Testis (tissue), 3 donors: ENCODE measurements around the gene MYO19. TPM values are rescaled to one million over a fixed set of nuclear protein-coding genes. Genes with fewer than 3 reads are reported as not detected.

Experiments used
- DNase-seq: peaks from one replicate; pipeline ENCODE4 v3.0.0-alpha.2; 2019
- H3K27ac ChIP-seq, 2 donors: fragments of 200-600 bp; sonication (generic); one replicate each; pipeline ENCODE4 v1.5.1; 2019
- H3K27me3 ChIP-seq: fragments of 200-600 bp; sonication (generic); one replicate; pipeline ENCODE4 v1.5.1; 2019
- H3K36me3 ChIP-seq: fragments of 200-600 bp; sonication (generic); one replicate; pipeline ENCODE4 v1.5.1; 2017; ENCODE audit warnings: low read depth; ENCODE audit errors: missing control alignments
- H3K4me1 ChIP-seq: fragments of 200-600 bp; sonication (generic); one replicate; pipeline ENCODE4 v1.5.1; 2019
- H3K4me3 ChIP-seq, 2 donors: fragments of 200-600 bp; sonication (generic); one replicate each; pipeline ENCODE4 v1.5.1; 2017 to 2019
- H3K9me3 ChIP-seq: fragments of 200-600 bp; sonication (generic); one replicate; pipeline ENCODE4 v1.5.1; 2017
- CTCF ChIP-seq, 3 experiments: fragments of 450-650 bp in 2 of 3; fragments of 200-600 bp in 1 of 3; sonication (generic) in 1 of 3; IDR thresholded peaks; one replicate each; pipeline ENCODE4 v1.5.1; 2016 to 2019; ENCODE audit warnings: antibody characterized with exemption in 3 of 3, mild to moderate bottlenecking in 2 of 3, moderate library complexity in 1 of 3
- POLR2A ChIP-seq: fragments of 450-650 bp; IDR thresholded peaks from one replicate; pipeline ENCODE4 v1.6.1; 2017; ENCODE audit warnings: antibody characterized with exemption, mild to moderate bottlenecking, moderate library complexity
- WGBS, 2 donors: methylation state at CpG; one replicate each; pipeline ENCODE4 v1.1.5; 2018; 5-methylcytosine and 5-hydroxymethylcytosine counted together
- intact Hi-C: fragments of 100-400 bp; cut with DNase I; formaldehyde crosslinking; loops from one replicate; pipeline ENCODE4 v1.15.1; 2023; ENCODE audit warnings: low total_unique reads
- polyA plus RNA-seq: library from polyadenylated mRNA; stranded (reverse); fragments of 350-450 nt; fragmentation: Illumina TruSeq; extraction: RNeasy Lipid Tissue Mini Kit (QIAGEN cat#74804); gene quantifications from one replicate; pipeline ENCODE4 v1.2.3, GENCODE V29; 2014; ENCODE audit warnings: low read depth, low replicate concordance; ENCODE audit not compliant: insufficient read depth
- total RNA-seq, 2 donors: library from RNA; depleted of rRNA; stranded (reverse); fragments of >200 nt; gene quantifications; one replicate each; pipeline ENCODE4 v1.2.3, GENCODE V29; 2016

Gene MYO19
- total and polyA plus RNA-seq, 3 donors from 2014 or later: 52.2 to 163 (median 128) TPM

- Histone ChIP-seq H3K4me1 (no peaks in the 10 kb centered on the region), H3K4me3 (no peak overlapping the region), H3K36me3 (no peaks in the 10 kb centered on the region), H3K9me3 (no peaks in the 10 kb centered on the region), H3K27me3 (no peaks in the 10 kb centered on the region), H3K27ac (no peak overlapping the region)
- DNase-seq: no peak
- TF ChIP-seq CTCF (IDR thresholded peaks at IDR 0.05): no peak
- no peak for TF ChIP-seq POLR2A
- intact Hi-C loops: no loop called here
- WGBS, 2 donors: 72 to 80% methylated on average over 3 of the region's 3 CpGs
These were observed 39.5 kb downstream of the MYO19 start for GRCh38 chr17:36495076-36495578.

- TF ChIP-seq POLR2A (no peak), CTCF (IDR thresholded peaks at IDR 0.05) (no peak)
- Histone ChIP-seq H3K27ac (no peak overlapping the region), H3K4me1 (no peaks in the 10 kb centered on the region), H3K36me3 (no peaks in the 10 kb centered on the region), H3K9me3 (no peaks in the 10 kb centered on the region), H3K4me3 (no peak overlapping the region), H3K27me3 (no peaks in the 10 kb centered on the region)
- DNase-seq: no peak
- intact Hi-C loops: no loop called here
- 80 to 84% methylated on average over 5 of the region's 5 CpGs for WGBS, 2 donors
These were observed 40.0 kb downstream of the MYO19 start for GRCh38 chr17:36494674-36495073.

- TF ChIP-seq POLR2A: no peak
- TF ChIP-seq CTCF (IDR thresholded peaks at IDR 0.05): no peak
- Histone ChIP-seq H3K27me3 (no peaks in the 10 kb centered on the region), H3K4me1 (no peaks in the 10 kb centered on the region), H3K27ac (no peak overlapping the region), H3K4me3 (no peak overlapping the region), H3K9me3 (no peaks in the 10 kb centered on the region), H3K36me3 (no peaks in the 10 kb centered on the region)
- intact Hi-C loops: no loop called here
- WGBS, 2 donors: 79 to 86% methylated on average over 1 of the region's 1 CpG
- no peak for DNase-seq
These were observed 40.7 kb downstream of the MYO19 start for GRCh38 chr17:36493956-36494355.

- peaks cover 11% of the 10 kb centered on the region for H3K4me1 ChIP-seq
- peak within 1 kb of the TSS; percentile 74 to 85 for H3K4me3 ChIP-seq
- H3K27me3 ChIP-seq: no peaks in the 10 kb centered on the region
- peak; percentile 98 for DNase-seq
- H3K36me3 ChIP-seq: no peaks in the 10 kb centered on the region
- peak within 1 kb of the TSS; percentile 64 to 86 for H3K27ac ChIP-seq
- 1 to 2% methylated on average over 26 to 72 of the region's 73 CpGs for WGBS, 2 donors
- intact Hi-C loops: no loop called here
- no peaks in the 10 kb centered on the region for H3K9me3 ChIP-seq
- TF ChIP-seq POLR2A (no peak), CTCF (IDR thresholded peaks at IDR 0.05) (peak in 1 of 3 experiments; percentile 30)
These were observed 48.2 kb downstream of the MYO19 start, which contains the start of gene ZNHIT3 for GRCh38 chr17:36486204-36487194. Gene ZNHIT3, plus strand, starts transcription at chr17:36486681. Its CDS starts 19 bp downstream, at chr17:36486700.
